ENCODE measurements around the gene PARD6A. TPM values are rescaled to one million over a fixed set of nuclear protein-coding genes. Genes with fewer than 3 reads are reported as not detected.
A peak's percentile ranks its signal among the peaks of the same experiment; 100 is the strongest.

Gene PARD6A
- total and polyA plus RNA-seq, 2 of the 4 experiments (the other 2 are of a cell fraction), result 0.36 to 0.55 TPM

- Histone ChIP-seq H2BK5ac (ENCODE audit: low read depth, low read length, poor library complexity, severe bottlenecking) (no peak overlapping the region), H3K27ac (ENCODE audit: insufficient read depth, low read length) (no peak overlapping the region), H2AFZ (replicated peaks; ENCODE audit: low read length, poor library complexity) (no peak overlapping the region), H3K36me3 (ENCODE audit: control insufficient read depth, insufficient read depth, low read length) (peaks cover 10% of the 10 kb centered on the region; the same call in 1 of the 2 replicates), H3K14ac (replicated peaks; ENCODE audit: low read depth, low read length) (no peak overlapping the region), H3K4me1 (ENCODE audit: control insufficient read depth, insufficient read depth, low read length) (no peaks in the 10 kb centered on the region), H4K20me1 (ENCODE audit: insufficient read depth, low read length) (0 out of 2 replicates have a peak, but pooled peaks cover 5% of the 10 kb centered on the region), H2AK9ac (replicated peaks; ENCODE audit: low read depth, low read length, poor library complexity) (peak overlapping the region; percentile 79), H2BK20ac (ENCODE audit: low read depth, low read length) (no peak overlapping the region), H3K9me1 (ENCODE audit: insufficient read depth, low read length) (0 out of 2 replicates have a peak, but pooled peaks cover 3% of the 10 kb centered on the region), H3K9ac (ENCODE audit: low read depth, low read length) (no peak overlapping the region), H4K8ac (ENCODE audit: low read depth in 2 of 2, low read length in 2 of 2) (no peak overlapping the region), H2BK120ac (ENCODE audit: low read depth, low read length) (no peak overlapping the region), H4K91ac (ENCODE audit: insufficient read depth, low read depth, low read length) (no peak overlapping the region), H3K56ac (ENCODE audit: extremely low read depth, insufficient read depth, low read length) (no peak overlapping the region), H3K4me3 (ENCODE audit: insufficient read depth, low read depth, low read length) (no peak overlapping the region), H4K5ac (ENCODE audit: low read depth, low read length) (no peak overlapping the region), H3K27me3 (ENCODE audit: control insufficient read depth, insufficient read depth, low read length) (no peaks in the 10 kb centered on the region), H3K79me1 (ENCODE audit: low read depth in 1 of 2, low read length in 2 of 2) (peaks cover 0 to 9% of the 10 kb centered on the region in 2 experiments; a peak in 1 of 4 replicates), H2AK5ac (ENCODE audit: low read depth, low read length) (no peak overlapping the region), H3K9me3 (ENCODE audit: control insufficient read depth, insufficient read depth, low read length) (no peaks in the 10 kb centered on the region), H3K18ac (ENCODE audit: low read depth, low read length) (no peak overlapping the region), H2BK15ac (ENCODE audit: low read depth, low read length) (no peak overlapping the region), H3K4me2 (ENCODE audit: low read depth, low read length) (no peak overlapping the region), H3K23ac (ENCODE audit: low read depth, low read length) (no peak overlapping the region), H3K4ac (ENCODE audit: low read depth, low read length) (no peak overlapping the region)
- DNase-seq (peak; percentile 67), ATAC-seq (ENCODE audit: low read depth) (peak; percentile 60)
- ChIA-PET CTCF (interaction anchor here (0.6 to 1.8 kb wide), 6 partner anchors 10 to 187 kb away, joined by 3 to 7 read pairs (median 4); partner anchors contain the start of genes CTCF and GFOD2), POLR2A (ENCODE audit: unreplicated experiment) (interaction anchor here (0.7 kb wide), 1 partner anchor 134 kb away, joined by 4 read pairs; the partner anchor contains the start of gene TSNAXIP1)
- intact Hi-C loops (cut with micrococcal nuclease) (loop anchor here (1.0 to 10.0 kb wide), 4 partner anchors 134 to 362 kb away; partner anchors contain the start of genes RANBP10 and TSNAXIP1), in situ Hi-C loops (cut with MboI; ENCODE audit: low sequenced_read_pairs) (loop anchor here (5.0 kb wide), 1 partner anchor 254 kb away; no protein-coding TSS in a partner anchor), dilution Hi-C loops (cut with HindIII; ENCODE audit: low sequenced_read_pairs, unreplicated experiment) (no loop called here)
- BruUV-seq (replicated peaks), result no TSS peak
- TF ChIP-seq RCOR1 (IDR thresholded peaks at IDR 0.05; ENCODE audit: insufficient replicate concordance, low read length) (no peak), MAZ (IDR thresholded peaks at IDR 0.05; ENCODE audit: borderline replicate concordance, low read depth, low read length) (no peak), CTCF (conservative IDR thresholded peaks at IDR 0.05; ENCODE audit: low read depth, low read length) (peak; percentile 81), RAD21 (IDR thresholded peaks at IDR 0.05; ENCODE audit: low read length) (peak; percentile 85), SMC3 (IDR thresholded peaks at IDR 0.05; ENCODE audit: low read depth, low read length) (peak; percentile 79)
- 59% methylated on average over 5 of the region's 13 CpGs; no CpG with 5 or more reads in 1 of the 2 experiments for WGBS, 2 experiments (ENCODE audit: extremely low coverage in 2 of 2, insufficient read length in 1 of 2)
Observed at GRCh38 chr16:67672739-67673662, 12.2 kb downstream of the PARD6A start.

Measured in IMR-90 (cell line).